ENCODE data around the gene OSM.

Gene OSM

GRCh38 chr22:30212996-30213441 is 53.6 kb downstream of the OSM start:
- in situ Hi-C loops (cut with HindIII; ENCODE audit: low sequenced_read_pairs): no loop called here
- H3K4me3 ChIP-seq (ENCODE audit: low read depth, low read length): no peak overlapping the region
- peak; percentile 50 for DNase-seq (ENCODE audit: low read depth)
- no peak for TF ChIP-seq CTCF (IDR thresholded peaks at IDR 0.05; ENCODE audit: low read depth, low read length, missing control alignments)
